HepG2 (cell line): ENCODE results near the gene GDF7. TPM values are rescaled to one million over a fixed set of nuclear protein-coding genes. Genes with fewer than 3 reads are reported as not detected.

Experiments
- BORCS8-MEF2B ChIP-seq: sonication (generic); formaldehyde crosslinking; IDR thresholded peaks from 2 replicates; pipeline ENCODE4 v1.8.0; 2022; ENCODE audit warnings: mild to moderate bottlenecking, missing genetic modification reagents
- NFYB ChIP-seq: sonication (generic); formaldehyde crosslinking; IDR thresholded peaks from 2 replicates; pipeline ENCODE4 v1.4.0; 2020; ENCODE audit warnings: missing genetic modification reagents
- PCBP1 ChIP-seq: fragments of 200-400 bp; formaldehyde crosslinking; IDR thresholded peaks from 2 replicates; pipeline ENCODE4 v1.6.1; 2017; ENCODE audit warnings: mild to moderate bottlenecking, low read depth, low read length, borderline replicate concordance
- TARDBP ChIP-seq: sonication (generic); formaldehyde crosslinking; IDR thresholded peaks from 2 replicates; pipeline ENCODE4 v1.8.0; 2022; ENCODE audit warnings: mild to moderate bottlenecking, missing genetic modification reagents
- THAP11 ChIP-seq: IDR thresholded peaks from 2 replicates; pipeline ENCODE4 v1.6.1; 2016; ENCODE audit warnings: missing biosample characterization, missing genetic modification reagents
- XRCC5 ChIP-seq: fragments of 200-400 bp; formaldehyde crosslinking; optimal IDR thresholded peaks from 2 replicates; pipeline ENCODE3; 2017; ENCODE audit warnings: mild to moderate bottlenecking, low read length
- ZNF343 ChIP-seq: sonication (generic); formaldehyde crosslinking; IDR thresholded peaks from 2 replicates; pipeline ENCODE4 v1.4.0; 2020; ENCODE audit warnings: mild to moderate bottlenecking, missing genetic modification reagents
- ZNF446 ChIP-seq: sonication (generic); formaldehyde crosslinking; IDR thresholded peaks from 2 replicates; pipeline ENCODE4 v1.5.0; 2020; ENCODE audit warnings: mild to moderate bottlenecking, missing genetic modification reagents
- ZNF501 ChIP-seq: sonication (generic); formaldehyde crosslinking; IDR thresholded peaks from 2 replicates; pipeline ENCODE4 v1.5.1; 2020; ENCODE audit warnings: mild to moderate bottlenecking, moderate library complexity, missing genetic modification reagents
- ZNF557 ChIP-seq: sonication (generic); formaldehyde crosslinking; IDR thresholded peaks from 2 replicates; pipeline ENCODE4 v1.4.0; 2020; ENCODE audit warnings: missing genetic modification reagents
- ZNF703 ChIP-seq: sonication (generic); formaldehyde crosslinking; IDR thresholded peaks from 2 replicates; pipeline ENCODE4 v1.5.1; 2020; ENCODE audit warnings: missing genetic modification reagents, mild to moderate bottlenecking, moderate library complexity, borderline replicate concordance
- polyA plus RNA-seq, 8 experiments: library from polyadenylated mRNA; depleted of rRNA in 3 of 8; stranded (reverse) in 7 of 8; unstranded in 1 of 8; fragments of >200 nt; fragmentation: Illumina TruSeq in 4 of 8; extraction: Trizol in 4 of 8; gene quantifications; 2 replicates each; pipeline versions ENCODE4 v1.2.1 to v1.2.3, GENCODE V29; 2011 to 2016; ENCODE audit warnings: low read depth in 4 of 8, missing spikeins in 1 of 8, mixed read lengths in 1 of 8; ENCODE audit not compliant: insufficient read depth in 1 of 8
- total RNA-seq, 5 experiments: library from RNA; depleted of rRNA; stranded (reverse); fragments of >200 nt; fragmentation: Illumina TruSeq; extraction: Trizol; gene quantifications; 2 replicates each; pipeline ENCODE4 v1.2.3, GENCODE V29; 2016; ENCODE audit warnings: low read depth in 1 of 5
- TF ChIP-seq, protein P1 (sequence below): sonication (generic); formaldehyde crosslinking; IDR thresholded peaks from 2 replicates; pipeline ENCODE4 v1.5.1; 2020; ENCODE audit warnings: mild to moderate bottlenecking, missing genetic modification reagents, borderline replicate concordance
- TF ChIP-seq, protein P2 (sequence below): sonication (generic); formaldehyde crosslinking; IDR thresholded peaks from 2 replicates; pipeline ENCODE4 v1.4.0; 2020; ENCODE audit warnings: missing genetic modification reagents
- TF ChIP-seq, protein P3 (sequence below): sonication (generic); formaldehyde crosslinking; IDR thresholded peaks from 2 replicates; pipeline ENCODE4 v1.4.0; 2020; ENCODE audit warnings: mild to moderate bottlenecking, missing genetic modification reagents
- TF ChIP-seq, protein P4 (sequence below): sonication (generic); formaldehyde crosslinking; IDR thresholded peaks from 2 replicates; pipeline ENCODE4 v1.4.0; 2020; ENCODE audit warnings: missing genetic modification reagents

The GDF7 gene
- total and polyA plus RNA-seq, 2 of the 13 experiments (the other 11 are each of a cell fraction or from before 2014, with no cell fraction given): 1.6 to 15.0 TPM

DNA sequence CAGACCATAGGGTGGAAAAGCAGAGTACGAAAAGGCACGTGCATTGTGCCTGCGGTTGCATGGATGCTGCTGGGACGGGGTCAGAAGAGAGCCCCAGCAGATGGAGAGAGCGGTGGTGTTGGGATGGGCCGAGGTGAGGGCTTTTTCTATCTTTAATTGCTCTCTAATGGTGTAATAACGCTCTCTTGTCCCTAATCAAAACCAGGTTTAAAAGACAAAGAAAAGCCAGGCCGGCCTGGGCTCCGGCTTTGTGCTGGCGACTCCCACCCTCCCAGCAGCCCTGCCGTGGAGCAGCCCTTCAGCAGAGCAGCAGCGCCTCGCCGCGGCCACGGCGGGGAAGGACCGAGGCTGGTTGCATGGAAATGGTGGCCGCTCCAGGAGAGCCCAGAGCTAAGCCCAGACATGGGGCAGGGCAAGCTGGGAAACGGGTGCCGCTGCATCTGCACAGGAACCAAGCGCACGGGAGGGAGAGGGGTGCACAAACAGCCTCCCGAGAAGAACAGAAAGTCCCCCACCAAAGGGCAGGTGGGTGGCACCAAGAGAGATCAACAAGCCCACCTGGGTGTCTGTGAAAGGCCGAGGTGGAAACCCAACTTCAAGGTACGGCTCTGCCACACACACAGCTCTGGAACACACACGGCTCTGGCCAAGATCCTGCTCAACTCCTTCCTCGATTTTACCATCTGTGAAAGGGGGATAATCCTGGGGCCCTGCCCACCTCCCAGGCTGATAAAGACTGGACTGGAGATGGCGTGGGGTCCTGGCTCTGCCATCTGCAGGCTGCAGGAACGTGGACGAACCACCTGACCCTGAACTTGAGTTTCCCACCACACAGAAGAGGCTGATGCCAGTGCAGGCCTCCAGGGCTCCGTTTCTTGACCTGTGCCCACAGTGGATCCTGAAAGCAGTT lies 31.0 kb upstream of the GDF7 start (continued):
- TF ChIP-seq TARDBP (CRISPR knock-in tag) (peak; percentile 51; the same call in 1 of the 2 replicates), THAP11 (CRISPR knock-in tag) (peak; percentile 67), ZNF703 (peak; percentile 24; the same call in 1 of the 2 replicates), NFYB (CRISPR knock-in tag) (0 out of 2 replicates have a peak, but pooled peaks have one; percentile 33), ZNF446 (CRISPR knock-in tag) (no peak), ZNF501 (CRISPR knock-in tag) (peak; percentile 92), BORCS8-MEF2B (CRISPR knock-in tag) (peak; percentile 77; the same call in 1 of the 2 replicates), PCBP1 (no peak), ZNF557 (CRISPR knock-in tag) (no peak; the same call in 1 of the 2 replicates), XRCC5 (peak; percentile 78), ZNF343 (CRISPR knock-in tag) (no peak)
- TF ChIP-seq, protein P1, sequence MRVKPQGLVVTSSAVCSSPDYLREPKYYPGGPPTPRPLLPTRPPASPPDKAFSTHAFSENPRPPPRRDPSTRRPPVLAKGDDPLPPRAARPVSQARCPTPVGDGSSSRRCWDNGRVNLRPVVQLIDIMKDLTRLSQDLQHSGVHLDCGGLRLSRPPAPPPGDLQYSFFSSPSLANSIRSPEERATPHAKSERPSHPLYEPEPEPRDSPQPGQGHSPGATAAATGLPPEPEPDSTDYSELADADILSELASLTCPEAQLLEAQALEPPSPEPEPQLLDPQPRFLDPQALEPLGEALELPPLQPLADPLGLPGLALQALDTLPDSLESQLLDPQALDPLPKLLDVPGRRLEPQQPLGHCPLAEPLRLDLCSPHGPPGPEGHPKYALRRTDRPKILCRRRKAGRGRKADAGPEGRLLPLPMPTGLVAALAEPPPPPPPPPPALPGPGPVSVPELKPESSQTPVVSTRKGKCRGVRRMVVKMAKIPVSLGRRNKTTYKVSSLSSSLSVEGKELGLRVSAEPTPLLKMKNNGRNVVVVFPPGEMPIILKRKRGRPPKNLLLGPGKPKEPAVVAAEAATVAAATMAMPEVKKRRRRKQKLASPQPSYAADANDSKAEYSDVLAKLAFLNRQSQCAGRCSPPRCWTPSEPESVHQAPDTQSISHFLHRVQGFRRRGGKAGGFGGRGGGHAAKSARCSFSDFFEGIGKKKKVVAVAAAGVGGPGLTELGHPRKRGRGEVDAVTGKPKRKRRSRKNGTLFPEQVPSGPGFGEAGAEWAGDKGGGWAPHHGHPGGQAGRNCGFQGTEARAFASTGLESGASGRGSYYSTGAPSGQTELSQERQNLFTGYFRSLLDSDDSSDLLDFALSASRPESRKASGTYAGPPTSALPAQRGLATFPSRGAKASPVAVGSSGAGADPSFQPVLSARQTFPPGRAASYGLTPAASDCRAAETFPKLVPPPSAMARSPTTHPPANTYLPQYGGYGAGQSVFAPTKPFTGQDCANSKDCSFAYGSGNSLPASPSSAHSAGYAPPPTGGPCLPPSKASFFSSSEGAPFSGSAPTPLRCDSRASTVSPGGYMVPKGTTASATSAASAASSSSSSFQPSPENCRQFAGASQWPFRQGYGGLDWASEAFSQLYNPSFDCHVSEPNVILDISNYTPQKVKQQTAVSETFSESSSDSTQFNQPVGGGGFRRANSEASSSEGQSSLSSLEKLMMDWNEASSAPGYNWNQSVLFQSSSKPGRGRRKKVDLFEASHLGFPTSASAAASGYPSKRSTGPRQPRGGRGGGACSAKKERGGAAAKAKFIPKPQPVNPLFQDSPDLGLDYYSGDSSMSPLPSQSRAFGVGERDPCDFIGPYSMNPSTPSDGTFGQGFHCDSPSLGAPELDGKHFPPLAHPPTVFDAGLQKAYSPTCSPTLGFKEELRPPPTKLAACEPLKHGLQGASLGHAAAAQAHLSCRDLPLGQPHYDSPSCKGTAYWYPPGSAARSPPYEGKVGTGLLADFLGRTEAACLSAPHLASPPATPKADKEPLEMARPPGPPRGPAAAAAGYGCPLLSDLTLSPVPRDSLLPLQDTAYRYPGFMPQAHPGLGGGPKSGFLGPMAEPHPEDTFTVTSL (CRISPR knock-in tag): no peak
- TF ChIP-seq, protein P2, sequence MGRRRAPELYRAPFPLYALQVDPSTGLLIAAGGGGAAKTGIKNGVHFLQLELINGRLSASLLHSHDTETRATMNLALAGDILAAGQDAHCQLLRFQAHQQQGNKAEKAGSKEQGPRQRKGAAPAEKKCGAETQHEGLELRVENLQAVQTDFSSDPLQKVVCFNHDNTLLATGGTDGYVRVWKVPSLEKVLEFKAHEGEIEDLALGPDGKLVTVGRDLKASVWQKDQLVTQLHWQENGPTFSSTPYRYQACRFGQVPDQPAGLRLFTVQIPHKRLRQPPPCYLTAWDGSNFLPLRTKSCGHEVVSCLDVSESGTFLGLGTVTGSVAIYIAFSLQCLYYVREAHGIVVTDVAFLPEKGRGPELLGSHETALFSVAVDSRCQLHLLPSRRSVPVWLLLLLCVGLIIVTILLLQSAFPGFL (CRISPR knock-in tag): no peak
- TF ChIP-seq, protein P3, sequence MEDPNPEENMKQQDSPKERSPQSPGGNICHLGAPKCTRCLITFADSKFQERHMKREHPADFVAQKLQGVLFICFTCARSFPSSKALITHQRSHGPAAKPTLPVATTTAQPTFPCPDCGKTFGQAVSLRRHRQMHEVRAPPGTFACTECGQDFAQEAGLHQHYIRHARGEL (CRISPR knock-in tag): peak; percentile 12; the same call in 1 of the 2 replicates
- TF ChIP-seq, protein P4, sequence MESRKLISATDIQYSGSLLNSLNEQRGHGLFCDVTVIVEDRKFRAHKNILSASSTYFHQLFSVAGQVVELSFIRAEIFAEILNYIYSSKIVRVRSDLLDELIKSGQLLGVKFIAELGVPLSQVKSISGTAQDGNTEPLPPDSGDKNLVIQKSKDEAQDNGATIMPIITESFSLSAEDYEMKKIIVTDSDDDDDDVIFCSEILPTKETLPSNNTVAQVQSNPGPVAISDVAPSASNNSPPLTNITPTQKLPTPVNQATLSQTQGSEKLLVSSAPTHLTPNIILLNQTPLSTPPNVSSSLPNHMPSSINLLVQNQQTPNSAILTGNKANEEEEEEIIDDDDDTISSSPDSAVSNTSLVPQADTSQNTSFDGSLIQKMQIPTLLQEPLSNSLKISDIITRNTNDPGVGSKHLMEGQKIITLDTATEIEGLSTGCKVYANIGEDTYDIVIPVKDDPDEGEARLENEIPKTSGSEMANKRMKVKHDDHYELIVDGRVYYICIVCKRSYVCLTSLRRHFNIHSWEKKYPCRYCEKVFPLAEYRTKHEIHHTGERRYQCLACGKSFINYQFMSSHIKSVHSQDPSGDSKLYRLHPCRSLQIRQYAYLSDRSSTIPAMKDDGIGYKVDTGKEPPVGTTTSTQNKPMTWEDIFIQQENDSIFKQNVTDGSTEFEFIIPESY (CRISPR knock-in tag): peak; percentile 80; the same call in 1 of the 2 replicates
